MCF 10A (cell line): ENCODE results near the gene TMEM51. TPM values are rescaled to one million over a fixed set of nuclear protein-coding genes. Genes with fewer than 3 reads are reported as not detected.

ENCODE experiments used
- BruUV-seq: library from RNA; stranded (reverse); fragments of 400-500 nt; replicated peaks from 2 replicates; lab custom pipeline; 2021; lab: Mats Ljungman, UMichigan
- CTCF ChIA-PET: fragments of 300-600 bp; sonication (Branson Sonifier 250); formaldehyde crosslinking; extraction: SDS; loops from one replicate; lab custom pipeline; 2021; ENCODE audit warnings: antibody characterized with exemption, inconsistent platforms; lab: Yijun Ruan, JAX
- POLR2A ChIA-PET: fragments of 300-600, 350-650 bp; sonication (Branson Sonifier 250); formaldehyde crosslinking; extraction: SDS; loops from one replicate; lab custom pipeline; 2020; ENCODE audit warnings: antibody characterized with exemption, inconsistent platforms; lab: Yijun Ruan, JAX
- DNase-seq: peaks from one replicate; pipeline ENCODE4 v3.0.0-alpha.2; 2018; ENCODE audit not compliant: unreplicated experiment
- H3K27ac Mint-ChIP-seq: one replicate; pipeline ENCODE4 v1.8.0; 2022; ENCODE audit warnings: mild to moderate bottlenecking, low read depth, mixed read lengths; ENCODE audit not compliant: unreplicated experiment
- H3K27me3 Mint-ChIP-seq: one replicate; pipeline ENCODE4 v1.8.0; 2022; ENCODE audit warnings: mixed read lengths; ENCODE audit not compliant: insufficient read depth, unreplicated experiment
- H3K36me3 Mint-ChIP-seq: one replicate; pipeline ENCODE4 v1.8.0; 2022; ENCODE audit warnings: mild to moderate bottlenecking, moderate library complexity, mixed read lengths; ENCODE audit not compliant: insufficient read depth, unreplicated experiment
- H3K4me1 Mint-ChIP-seq: one replicate; pipeline ENCODE4 v1.8.0; 2022; ENCODE audit warnings: mixed read lengths; ENCODE audit not compliant: insufficient read depth, unreplicated experiment
- H3K4me3 Mint-ChIP-seq: one replicate; pipeline ENCODE4 v1.8.0; 2022; ENCODE audit warnings: mild to moderate bottlenecking, moderate library complexity, mixed read lengths; ENCODE audit not compliant: unreplicated experiment
- H3K9me3 Mint-ChIP-seq: one replicate; pipeline ENCODE4 v1.8.0; 2022; ENCODE audit warnings: mixed read lengths; ENCODE audit not compliant: unreplicated experiment
- CTCF ChIP-seq: fragments of 200-600 bp; IDR thresholded peaks from one replicate; pipeline ENCODE4 v1.8.0; 2022; ENCODE audit warnings: antibody characterized with exemption, mild to moderate bottlenecking; ENCODE audit not compliant: unreplicated experiment
- intact Hi-C: fragments of 100-400 bp; cut with micrococcal nuclease; formaldehyde crosslinking; loops from 2 replicates; pipeline ENCODE4 v1.14.1; 2022
- total RNA-seq: library from RNA; stranded (reverse); gene quantifications from 2 replicates; pipeline ENCODE4 v1.2.3, GENCODE V29; 2022

The TMEM51 gene
- total RNA-seq, 1 experiment from 2014 or later, result 6.4 TPM

- Mint-ChIP-seq H3K36me3 (no peaks in the 10 kb centered on the region), H3K27ac (no peak overlapping the region), H3K9me3 (no peaks in the 10 kb centered on the region), H3K4me1 (peaks cover 14% of the 10 kb centered on the region), H3K4me3 (no peak overlapping the region), H3K27me3 (peaks cover 13% of the 10 kb centered on the region)
- TF ChIP-seq CTCF, result no peak
- intact Hi-C loops, result no loop called here
- POLR2A ChIA-PET, result interaction anchor here (0.7 kb wide), 1 partner anchor 31 kb away, joined by 4 read pairs; no protein-coding TSS in a partner anchor
- no TSS peak for BruUV-seq
- CTCF ChIA-PET, result no interaction called here
- DNase-seq, result no peak
These were observed 89.9 kb downstream of the TMEM51 start for GRCh38 chr1:15243275-15244043.

DNA sequence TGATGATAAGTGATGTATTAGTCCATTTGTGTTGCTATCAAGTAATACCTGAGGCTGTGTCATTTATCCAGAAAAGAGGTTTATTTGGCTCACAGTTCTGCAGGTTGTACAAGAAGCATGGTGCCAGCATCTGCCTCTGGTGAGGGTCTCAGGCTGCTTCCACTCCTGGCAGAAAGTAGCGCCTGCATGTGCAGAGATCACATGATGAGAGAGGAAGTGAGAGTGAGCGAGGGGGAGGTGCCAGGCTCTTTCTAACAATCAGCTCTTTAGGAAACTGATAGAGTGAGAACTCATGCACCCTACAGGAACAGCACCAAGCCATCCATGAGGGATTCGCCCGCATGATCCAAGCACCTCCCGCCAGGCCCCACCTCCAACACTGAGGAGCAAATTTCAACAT is 91.3 kb downstream of the TMEM51 start:
- BruUV-seq, result no TSS peak
- Mint-ChIP-seq H3K36me3 (no peaks in the 10 kb centered on the region), H3K9me3 (no peaks in the 10 kb centered on the region), H3K27me3 (peaks cover 27% of the 10 kb centered on the region), H3K27ac (no peak overlapping the region), H3K4me1 (peaks cover 14% of the 10 kb centered on the region), H3K4me3 (no peak overlapping the region)
- ChIA-PET CTCF (no interaction called here), POLR2A (no interaction called here)
- no peak for DNase-seq
- no peak for TF ChIP-seq CTCF
- intact Hi-C loops, result no loop called here

GRCh38 chr1:15245593-15246360 is 92.2 kb downstream of the TMEM51 start:
- no peak for TF ChIP-seq CTCF

GRCh38 chr1:15246960-15247614 is 93.5 kb downstream of the TMEM51 start, which contains the start of gene FHAD1:
Gene FHAD1 (plus strand): TSS chr1:15247223. CDS start chr1:15251785, 4,562 bp downstream.
- peak within 1 kb of the TSS; percentile 35 for H3K27ac Mint-ChIP-seq
- BruUV-seq, result no TSS peak
- peak; percentile 60 for DNase-seq
- ChIA-PET POLR2A (interaction anchor here (2.2 kb wide), 1 partner anchor 75 kb away, joined by 4 read pairs; no protein-coding TSS in a partner anchor), CTCF (interaction anchor here (1.1 kb wide), 1 partner anchor 94 kb away, joined by 3 read pairs; no protein-coding TSS in a partner anchor)
- peaks cover 40% of the 10 kb centered on the region for H3K27me3 Mint-ChIP-seq
- H3K36me3 Mint-ChIP-seq, result no peaks in the 10 kb centered on the region
- peaks cover 14% of the 10 kb centered on the region for H3K4me1 Mint-ChIP-seq
- TF ChIP-seq CTCF, result no peak
- no peaks in the 10 kb centered on the region for H3K9me3 Mint-ChIP-seq
- intact Hi-C loops, result no loop called here
- peak within 1 kb of the TSS; percentile 68 for H3K4me3 Mint-ChIP-seq

More at GRCh38 chr1:15245593-15246360, 92.2 kb downstream of the TMEM51 start:
- Mint-ChIP-seq H3K4me1 (peaks cover 14% of the 10 kb centered on the region), H3K27me3 (peaks cover 32% of the 10 kb centered on the region), H3K4me3 (no peak overlapping the region), H3K36me3 (no peaks in the 10 kb centered on the region), H3K27ac (peak overlapping the region; percentile 35), H3K9me3 (no peaks in the 10 kb centered on the region)
- intact Hi-C loops, result no loop called here
- BruUV-seq, result no TSS peak
- ChIA-PET POLR2A (no interaction called here), CTCF (no interaction called here)
- DNase-seq, result peak; percentile 59
